Stimulated activated CD4-positive, alpha-beta T cell treated with anti-CD3 and anti-CD28 coated beads, Interleukin-12 subunit alpha, Interleukin-12 subunit beta, amount 100 ng/mL, for 48 hours (primary cell): ENCODE measurements around the gene MXRA8.

Experiments used
- DNase-seq, 3 donors: peaks; one replicate each; pipeline ENCODE4 v3.0.0-alpha.2; 2020; ENCODE audit warnings: low read depth in 2 of 3, low spot score in 1 of 3

The MXRA8 gene

DNA sequence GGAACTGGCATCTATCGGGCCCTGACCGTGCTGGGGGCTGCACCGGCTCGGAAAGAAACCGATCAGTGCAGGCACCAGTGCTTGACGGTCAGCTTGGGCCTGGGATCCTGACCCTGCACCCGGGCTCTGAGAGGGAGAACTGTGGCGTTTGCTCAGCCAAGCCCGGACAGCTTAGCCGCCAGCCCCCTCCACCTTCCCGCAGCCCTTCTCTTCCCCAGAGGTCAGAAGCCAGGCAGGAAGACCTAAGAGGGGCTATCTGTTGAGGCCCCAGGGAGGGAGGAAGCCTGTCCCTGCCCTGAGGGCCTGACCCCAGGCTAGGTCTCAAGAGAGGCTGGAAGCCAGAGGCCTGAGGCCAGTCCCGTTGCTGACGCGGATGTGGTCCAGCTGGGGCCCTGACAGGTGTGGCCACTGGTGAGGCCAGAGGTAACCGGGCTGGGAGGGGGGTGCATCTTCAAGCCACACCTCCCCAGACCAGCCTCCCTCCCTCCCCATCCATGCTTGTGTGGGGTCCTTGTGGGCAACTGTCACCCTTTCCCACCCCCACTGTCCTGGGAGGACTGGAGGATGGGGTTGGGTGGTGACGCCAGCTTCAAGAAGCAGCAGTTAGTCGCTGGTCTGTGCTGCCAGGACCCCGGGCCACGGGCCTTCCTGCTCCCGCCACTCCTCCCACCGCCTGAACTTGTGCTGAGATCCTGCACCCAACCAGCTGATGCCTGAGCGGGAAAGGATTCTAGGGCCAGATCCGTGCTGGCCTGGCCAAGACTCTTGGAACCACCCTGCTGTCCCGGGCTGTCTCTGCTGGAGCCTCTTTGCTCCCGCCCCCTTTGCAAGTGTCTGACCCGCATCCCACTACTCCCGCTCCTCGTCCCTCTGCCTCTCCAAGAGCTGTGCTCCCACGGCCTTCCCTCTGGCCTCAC lies 6.6 kb downstream of the MXRA8 start:
- no peak for DNase-seq

DNA sequence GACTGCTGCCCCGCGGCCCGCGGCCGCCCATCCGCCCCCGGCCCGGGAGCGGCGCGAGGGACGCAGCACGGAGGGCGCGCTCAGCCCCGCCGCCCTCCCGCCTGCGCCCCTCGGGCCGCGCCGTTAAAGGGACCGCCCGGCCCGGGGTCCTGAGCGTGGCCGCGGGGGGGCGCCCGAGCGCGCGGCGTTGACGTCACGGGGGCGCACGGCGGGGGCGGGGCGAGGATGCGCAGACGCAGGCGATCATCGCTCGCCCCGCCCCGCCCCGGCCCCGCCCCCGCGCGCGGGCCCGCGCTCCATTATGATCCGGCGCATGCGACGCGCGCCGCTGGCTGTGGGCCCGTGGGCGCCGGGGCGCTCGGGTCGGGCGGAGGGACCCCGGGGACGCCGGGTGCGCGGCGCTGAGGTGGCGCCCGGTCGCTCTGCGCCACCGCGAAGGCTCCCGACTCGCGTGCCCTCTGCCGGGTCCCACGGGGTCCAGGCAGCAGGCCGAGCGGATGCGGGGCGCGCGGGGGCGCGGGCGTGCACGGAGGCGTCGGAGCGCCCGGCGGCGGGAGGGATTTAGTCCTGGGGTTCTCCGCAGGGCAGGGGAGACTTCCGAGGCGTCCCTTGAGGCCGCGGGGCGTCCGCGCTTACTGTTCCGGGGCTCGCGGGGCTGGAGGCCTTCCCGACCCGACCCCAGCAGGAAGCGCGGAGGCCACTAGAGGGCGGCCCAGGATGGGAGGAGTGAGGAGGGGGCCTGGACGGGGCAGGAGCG lies 8.9 kb downstream of the MXRA8 start, which contains the start of gene DVL1:
Gene DVL1, minus strand, starts transcription at position 163 of the 757 bp plus-strand sequence. CDS start 353 bp downstream, outside the sequence.
- peak; percentile 31 to 57 (median 44) for DNase-seq

DNA sequence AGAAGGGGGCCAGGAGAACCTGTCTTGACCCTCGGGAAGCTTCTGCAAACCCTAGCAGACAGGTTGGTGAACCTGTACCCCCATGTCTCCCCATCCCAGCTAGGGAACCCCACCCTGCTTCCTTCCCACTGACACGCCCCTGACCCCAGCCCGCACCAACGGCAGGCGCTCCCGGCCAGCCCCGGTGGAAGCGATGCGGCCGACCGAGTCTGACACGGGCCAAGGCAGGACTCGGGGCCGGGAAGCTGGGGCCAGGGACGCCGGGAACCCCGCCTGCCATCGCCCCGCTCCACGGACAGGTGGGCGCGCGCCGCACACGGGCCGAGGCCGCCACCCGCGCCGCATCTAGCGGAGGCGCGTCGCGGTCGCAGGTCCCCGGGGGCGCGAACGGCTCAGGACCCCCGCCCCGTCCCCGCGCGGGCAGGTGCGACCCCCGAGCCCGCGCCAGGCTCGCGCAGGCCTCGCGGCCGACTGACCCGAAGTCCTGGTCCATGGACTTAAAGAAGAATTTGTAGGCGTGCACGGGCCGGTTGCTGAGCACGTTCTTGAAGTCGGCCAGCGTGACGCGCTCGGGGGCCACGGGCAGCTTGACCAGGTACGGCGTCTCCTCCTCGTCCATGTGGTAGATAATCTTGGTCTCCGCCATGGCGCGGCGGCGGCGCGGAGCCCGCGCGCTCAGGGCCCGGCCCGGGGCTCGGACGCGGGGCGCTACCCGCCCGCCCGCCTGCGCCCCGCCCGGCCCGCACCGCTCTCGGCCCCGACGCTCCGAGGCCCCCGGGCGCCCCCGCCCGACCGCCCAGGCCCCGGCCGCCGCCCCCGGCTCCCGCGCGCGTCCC lies 9.7 kb downstream of the MXRA8 start:
- no peak for DNase-seq

DNA sequence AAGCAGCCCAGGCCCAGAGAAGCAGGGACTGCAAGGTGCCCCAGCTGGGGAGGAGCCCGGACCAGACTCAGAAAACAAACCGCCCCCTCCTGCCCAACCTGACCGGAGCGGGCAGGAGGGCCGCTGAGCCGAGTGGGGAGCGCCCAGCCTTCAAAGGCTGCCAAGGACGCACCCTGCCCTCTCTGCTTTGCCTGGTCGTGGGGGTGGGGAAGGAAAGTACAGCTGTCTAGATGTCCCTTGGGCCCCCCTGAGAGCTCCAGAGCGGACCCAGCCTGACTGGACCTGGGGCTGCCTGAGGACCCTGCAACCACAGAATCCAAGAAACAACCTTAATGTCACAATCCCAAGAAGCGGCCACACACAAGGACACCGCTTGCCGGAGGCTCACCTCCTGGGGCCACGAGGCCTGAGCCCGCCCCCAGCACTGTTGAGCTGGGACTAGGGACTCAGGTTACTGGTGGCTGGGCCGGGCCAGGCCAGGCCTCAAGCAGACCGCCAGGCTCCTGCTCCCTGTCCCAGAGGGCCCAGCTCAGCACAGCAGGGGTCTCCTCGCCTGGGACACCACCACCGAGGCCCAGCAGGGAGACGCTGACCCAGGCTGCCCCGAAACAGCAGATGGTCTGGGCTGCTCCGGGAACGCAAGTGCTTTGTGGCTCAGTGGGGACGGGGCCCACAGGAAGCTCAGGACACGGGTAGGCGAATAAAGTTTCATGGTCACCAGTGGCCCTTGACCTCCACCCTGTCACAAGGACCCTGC lies 10.5 kb downstream of the MXRA8 start:
- DNase-seq: no peak

DNA sequence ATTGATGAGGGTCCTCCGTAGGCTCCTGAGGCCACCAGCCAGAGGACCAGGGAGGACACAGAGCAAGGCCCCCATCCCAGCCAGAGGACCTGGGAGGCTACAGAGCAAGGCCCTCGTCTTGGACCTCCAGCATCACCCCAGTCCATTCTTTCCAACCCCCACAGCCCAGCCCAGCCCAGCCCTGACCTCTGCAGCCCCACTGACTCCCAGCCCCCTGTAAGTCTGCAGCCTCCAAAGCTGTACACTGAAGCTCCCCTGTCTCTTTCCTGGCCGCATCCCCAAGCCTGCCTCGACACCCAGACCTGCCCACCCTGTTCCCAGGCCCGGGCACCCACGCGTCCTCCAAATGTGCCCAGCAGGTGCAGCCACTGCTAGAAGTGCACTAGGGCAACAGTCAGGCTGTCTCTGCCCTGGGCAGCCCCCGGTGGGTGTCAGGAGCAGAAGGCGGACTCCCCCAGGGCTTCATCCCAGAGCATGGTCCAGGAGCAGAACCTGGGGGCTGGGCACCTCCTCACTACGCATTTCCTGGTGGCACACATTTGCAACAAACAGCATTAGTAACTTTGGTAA lies 11.2 kb downstream of the MXRA8 start:
- no peak for DNase-seq

DNA sequence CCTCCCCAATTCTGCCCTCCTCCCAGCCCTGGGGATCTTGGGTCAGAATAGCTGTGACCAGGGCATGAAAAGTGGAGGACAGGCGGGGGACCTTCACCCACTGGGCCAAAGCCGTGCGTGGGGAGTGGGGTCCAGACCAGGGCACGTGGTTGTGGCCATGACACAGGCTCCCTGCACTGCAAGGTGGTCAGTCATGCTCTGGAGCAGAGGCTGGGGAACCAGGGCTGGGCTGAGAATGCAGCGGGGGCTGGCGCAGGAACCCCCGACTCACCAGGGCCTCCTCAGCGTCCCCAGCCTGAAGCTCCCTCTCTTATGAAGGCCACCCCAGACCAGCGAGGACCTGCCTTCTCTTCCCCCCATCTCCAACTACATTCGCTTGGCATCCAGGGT lies 11.9 kb downstream of the MXRA8 start:
- no peak for DNase-seq

DNA sequence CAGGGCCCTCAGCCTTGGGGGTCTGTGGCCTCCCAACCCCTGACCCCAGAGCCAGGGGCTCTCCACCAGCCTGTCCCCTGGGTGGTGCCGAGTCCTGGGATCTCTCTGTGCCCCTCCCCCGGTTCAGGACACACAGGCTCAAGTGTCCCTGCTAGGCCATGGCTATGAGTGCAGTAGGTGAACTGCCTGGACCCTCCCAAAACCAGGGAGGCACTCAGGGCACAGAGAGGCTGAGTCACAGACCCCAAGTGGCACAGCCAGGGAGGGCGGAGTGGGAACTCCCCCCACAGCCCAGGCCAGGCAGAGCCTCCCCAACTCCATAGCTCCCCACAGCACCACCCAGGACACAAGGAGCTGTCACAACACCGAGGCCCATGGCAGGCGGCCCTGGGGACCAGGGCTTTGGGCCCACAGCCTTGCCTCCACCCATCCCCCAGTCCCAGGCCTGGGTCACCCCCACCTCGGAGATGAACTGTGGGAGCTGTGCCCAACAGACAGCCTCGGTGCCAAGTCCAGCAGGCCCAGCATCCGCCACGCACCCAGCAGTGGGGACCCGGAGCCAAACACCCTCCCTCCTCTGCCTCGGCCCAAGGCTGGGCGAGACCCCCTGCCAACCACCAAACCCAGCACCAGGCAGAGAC lies 12.4 kb downstream of the MXRA8 start:
- DNase-seq: no peak

DNA sequence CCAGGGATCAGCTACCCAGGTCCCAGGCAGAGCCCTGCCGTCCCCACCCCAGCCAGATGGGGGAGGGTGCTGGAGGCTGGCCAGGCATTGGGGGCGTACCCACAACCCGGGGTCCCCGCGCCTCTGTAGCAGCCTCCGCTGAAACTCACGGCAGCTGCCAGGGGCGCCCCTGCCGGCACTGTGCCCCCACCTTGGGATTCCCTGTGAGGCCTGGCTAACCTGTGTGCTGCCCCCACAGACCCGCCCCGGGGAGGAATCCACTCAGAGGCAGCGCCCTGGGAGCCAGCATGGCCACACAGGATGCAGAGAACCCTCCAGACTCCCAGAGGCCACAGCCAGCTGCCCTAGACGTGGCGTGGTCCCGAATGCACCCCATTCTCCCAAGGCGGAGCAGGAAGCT lies 13.0 kb downstream of the MXRA8 start:
- no peak for DNase-seq

DNA sequence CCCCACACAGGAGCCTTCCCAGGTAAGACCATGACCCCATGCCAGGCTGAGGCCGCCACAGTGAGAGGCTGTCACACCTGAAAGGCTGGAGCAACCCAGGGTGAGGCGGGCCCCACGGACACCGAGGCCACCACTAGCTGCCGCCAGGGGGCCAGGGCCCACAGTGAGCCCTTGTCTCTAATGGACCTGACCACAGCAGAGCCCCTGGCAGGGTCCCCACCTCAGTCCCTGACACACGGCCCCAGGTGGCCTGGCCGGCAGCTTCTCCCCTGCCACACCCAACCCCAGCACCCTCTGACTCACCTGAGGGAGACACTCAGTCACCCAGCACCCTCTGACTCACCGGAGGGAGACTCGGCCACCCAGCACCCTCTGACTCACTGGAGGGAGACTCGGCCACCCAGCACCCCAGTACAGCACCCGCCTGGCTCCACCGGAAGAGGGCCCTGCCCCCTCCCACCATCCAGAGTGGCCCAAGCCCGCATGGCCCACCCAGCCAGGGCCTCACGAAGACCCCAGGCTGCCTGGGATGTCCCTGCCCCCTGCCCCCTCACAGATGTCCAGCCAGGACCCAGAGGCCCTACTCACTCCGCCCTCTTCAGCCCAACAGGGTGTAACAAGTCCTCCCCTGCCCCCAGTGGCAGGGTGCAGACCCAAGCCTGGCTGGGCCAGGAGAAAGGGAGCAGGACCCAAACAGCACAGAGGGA lies 13.5 kb downstream of the MXRA8 start:
- peak in 2 of 3 donors; percentile 37 to 55 for DNase-seq

DNA sequence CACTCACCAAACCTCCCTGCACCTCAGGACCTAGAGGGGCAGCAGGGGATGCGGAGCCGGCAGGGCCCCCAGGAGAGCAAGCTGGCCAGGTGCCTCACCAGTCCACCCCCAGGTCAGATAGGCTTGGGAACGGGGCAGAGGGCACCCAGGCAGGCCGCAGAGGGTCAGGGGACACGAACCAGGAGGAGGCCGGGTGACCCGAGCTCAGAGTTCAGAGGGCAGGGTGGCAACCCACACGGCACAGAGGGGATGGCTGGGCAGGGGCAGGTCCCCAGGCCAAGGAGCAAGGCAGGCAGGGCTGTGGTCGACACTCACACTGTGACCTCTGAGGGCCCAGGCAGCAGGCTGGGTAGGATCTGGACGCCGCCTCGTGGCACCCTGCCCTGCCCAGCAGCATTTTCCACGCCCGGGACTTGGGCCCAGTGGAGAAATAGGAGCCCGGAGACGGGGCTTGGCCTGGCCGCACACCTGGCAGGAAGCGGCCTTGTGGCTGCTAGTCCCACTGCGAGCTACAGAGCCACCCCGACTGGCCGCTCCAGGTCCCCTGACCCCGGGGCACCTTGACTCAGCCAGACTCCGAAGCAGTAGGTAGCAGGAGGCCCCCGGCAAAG lies 14.4 kb downstream of the MXRA8 start:
- no peak for DNase-seq

DNA sequence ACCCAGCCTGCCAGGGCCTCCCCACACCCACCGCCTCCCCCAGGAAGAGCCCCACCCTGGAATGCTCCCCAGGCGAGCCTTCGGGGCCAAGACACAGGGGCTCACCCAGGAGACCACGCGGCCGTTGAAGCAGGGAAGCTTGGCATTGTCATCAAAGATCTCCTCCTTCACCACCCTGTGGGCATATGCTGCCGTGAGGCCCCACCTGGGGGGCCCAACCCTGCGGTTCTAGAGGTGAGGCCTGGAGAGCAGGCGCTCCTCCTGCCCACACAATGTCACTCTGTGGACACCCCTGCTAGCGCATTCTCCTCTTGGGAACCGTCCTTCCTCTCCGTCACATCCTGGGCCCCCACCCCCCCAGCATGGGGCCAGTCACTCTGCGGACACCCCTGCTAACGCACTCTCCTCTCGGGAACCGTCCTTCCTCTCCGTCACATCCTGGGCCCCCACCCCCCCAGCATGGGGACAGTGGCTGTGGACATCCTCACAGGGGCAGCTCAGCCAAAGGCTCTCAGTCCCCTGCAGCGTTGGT lies 15.7 kb downstream of the MXRA8 start:
- no peak for DNase-seq

DNA sequence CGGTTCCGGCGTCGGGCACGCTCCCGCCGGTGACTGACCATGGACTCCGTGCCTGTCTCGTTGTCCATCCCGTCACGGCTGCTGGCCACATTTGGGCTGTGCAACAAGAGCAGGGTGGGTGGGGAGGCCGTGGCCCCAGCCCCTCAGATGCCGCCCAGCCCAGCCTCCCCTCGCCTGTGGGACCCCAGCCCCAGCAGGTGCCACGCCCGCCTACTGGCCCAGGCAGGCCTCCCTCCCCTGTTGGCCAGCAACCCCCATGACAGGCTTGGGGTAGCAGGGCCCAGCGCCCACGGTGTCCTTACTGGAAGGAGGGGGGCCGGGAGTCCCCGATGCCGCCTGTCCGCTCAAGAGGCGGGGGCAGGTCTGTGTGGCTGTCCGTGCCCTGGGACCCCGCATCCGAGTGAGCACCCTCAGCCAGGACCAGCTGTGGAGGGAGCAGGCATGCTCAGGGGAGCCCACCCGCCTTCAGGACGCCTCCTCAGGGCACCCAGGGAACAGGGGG lies 16.2 kb downstream of the MXRA8 start:
- DNase-seq: no peak

DNA sequence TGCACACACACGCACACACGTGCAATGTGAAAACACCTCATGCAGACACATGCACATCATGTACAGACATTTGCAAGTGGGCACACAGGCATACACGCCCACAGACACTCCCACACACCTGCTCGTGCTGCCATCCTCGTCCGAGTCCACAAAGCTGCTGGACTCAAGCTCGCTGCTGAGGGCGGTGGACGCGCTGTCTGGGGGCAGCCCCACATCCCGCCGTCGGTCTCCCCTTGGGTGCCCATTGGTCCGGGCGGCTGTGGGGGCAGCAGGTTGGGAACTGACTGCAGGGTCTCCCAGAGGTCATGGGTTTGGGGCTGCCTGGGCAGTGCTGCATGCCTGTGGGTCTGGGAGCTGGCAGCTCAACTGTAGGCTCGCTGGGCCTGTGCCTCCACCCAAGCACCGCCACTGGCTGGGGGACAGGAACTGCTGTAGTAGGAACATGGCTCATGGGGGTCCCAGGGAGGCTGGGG lies 16.8 kb downstream of the MXRA8 start:
- no peak for DNase-seq

DNA sequence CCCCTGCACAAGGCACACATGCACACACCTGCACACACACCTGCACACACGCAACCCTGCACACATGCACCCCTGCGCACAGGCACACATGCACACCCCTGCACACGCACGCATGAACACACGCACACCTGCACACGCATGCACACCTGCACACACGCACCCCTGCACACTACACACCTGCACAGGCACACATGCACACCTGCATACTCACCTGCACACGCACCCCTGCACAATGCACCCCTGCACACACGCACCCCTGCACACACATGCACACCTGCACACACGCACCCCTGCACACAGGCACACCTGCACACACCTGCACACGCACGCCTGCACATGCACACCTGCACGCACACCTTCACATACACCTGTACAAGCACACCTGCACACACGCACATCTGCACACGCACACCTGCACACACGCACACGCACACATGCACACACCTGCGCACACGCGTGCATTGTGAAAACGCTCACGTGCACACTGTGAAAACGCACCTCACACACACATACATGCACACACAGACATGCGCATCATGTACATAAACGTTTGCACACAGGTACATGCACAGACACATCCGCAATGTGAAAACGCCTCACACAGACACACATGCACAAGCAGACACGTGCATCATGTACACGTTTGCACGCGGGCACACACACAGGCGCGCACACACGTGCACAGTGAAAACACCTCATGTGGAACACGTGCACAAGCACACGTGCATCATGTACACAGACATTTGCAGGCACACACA lies 17.4 kb downstream of the MXRA8 start:
- DNase-seq: no peak

DNA sequence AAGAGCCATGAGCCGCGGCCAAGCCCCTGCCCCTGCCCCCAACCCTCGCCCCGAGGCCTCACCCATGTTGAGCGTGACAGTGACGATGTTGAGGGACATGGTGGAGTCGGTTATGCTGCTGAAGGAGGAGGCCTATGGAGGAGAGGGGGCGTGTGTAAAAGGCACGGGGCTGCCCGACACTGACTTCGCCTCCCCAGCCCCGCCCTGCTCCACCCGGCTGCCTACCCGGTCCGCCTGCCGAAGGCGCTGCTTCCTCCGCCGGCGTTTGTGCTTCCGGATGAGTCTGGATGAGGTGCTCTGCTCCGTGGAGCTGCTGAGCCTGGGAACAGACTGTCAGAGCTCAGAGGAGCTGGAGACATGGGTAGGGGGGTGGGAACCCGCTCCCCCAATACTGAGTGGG lies 18.2 kb downstream of the MXRA8 start:
- DNase-seq: no peak

DNA sequence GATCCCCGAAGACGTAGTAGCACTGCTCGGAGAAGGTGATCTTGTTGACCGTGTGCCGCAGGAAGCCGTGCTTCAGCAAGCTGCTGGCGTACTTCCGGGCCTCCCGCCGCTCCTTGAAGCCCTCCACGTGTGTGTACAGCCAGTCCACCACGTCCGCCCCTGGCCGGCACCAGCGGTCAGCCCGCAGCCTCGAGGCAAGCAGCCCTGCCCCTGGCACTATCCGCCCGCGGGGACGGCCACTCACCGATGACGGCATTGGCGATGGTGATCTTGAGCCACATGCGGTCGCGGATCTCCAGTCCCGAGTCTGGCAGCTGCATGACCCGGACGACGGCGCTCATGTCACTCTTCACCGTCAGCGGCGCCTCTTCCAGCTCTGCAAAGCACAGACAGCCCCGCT lies 20.1 kb downstream of the MXRA8 start:
- no peak for DNase-seq

DNA sequence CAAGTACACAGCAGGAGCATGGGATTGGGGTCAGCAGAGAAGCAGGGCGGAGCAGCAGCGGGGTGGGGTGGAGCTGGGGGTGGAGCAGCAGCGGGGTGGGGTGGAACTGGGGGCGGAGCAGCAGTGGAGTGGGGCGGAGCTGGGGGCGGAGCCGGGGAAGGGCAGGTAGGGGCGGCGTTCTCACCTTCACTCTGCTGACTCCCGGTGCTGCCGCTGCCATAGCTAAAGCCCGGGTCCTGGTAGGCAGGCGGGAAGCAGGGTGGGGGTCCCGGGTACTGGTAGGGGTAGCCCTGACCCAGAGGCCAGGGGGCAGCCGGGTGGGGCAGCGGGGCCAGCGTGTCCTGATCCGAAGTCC lies 20.6 kb downstream of the MXRA8 start:
- peak; percentile 30 to 44 (median 37) for DNase-seq
